HepG2 (cell line): ENCODE measurements around the gene TCF25. TPM values are rescaled to one million over a fixed set of nuclear protein-coding genes. Genes with fewer than 3 reads are reported as not detected.

Experiments used
- HNF1B ChIP-seq: sonication (generic); formaldehyde crosslinking; IDR thresholded peaks from 2 replicates; pipeline ENCODE4 v1.5.1; 2020; ENCODE audit warnings: mild to moderate bottlenecking, moderate library complexity, missing genetic modification reagents
- LBX2 ChIP-seq: sonication (generic); formaldehyde crosslinking; IDR thresholded peaks from 2 replicates; pipeline ENCODE4 v1.5.0; 2020; ENCODE audit warnings: missing genetic modification reagents, mild to moderate bottlenecking, borderline replicate concordance
- PATZ1 ChIP-seq: sonication (generic); formaldehyde crosslinking; IDR thresholded peaks from 2 replicates; pipeline ENCODE4 v1.4.0; 2020; ENCODE audit warnings: missing genetic modification reagents
- RFX1 ChIP-seq: fragments of 450-650 bp; IDR thresholded peaks from 2 replicates; pipeline ENCODE4 v1.6.1; 2017
- SIN3A ChIP-seq: IDR thresholded peaks from 2 replicates; pipeline ENCODE4 v1.6.1; 2011; ENCODE audit warnings: low read depth, mild to moderate bottlenecking, control low read depth, low read length, borderline replicate concordance
- STAT6 ChIP-seq: sonication (generic); formaldehyde crosslinking; IDR thresholded peaks from 2 replicates; pipeline ENCODE4 v1.4.0; 2020; ENCODE audit warnings: missing genetic modification reagents, mild to moderate bottlenecking, borderline replicate concordance
- YEATS2 ChIP-seq: sonication (generic); formaldehyde crosslinking; IDR thresholded peaks from 2 replicates; pipeline ENCODE4 v1.4.0; 2020; ENCODE audit warnings: missing genetic modification reagents, borderline replicate concordance
- ZC3H13 ChIP-seq: sonication (generic); formaldehyde crosslinking; IDR thresholded peaks from 2 replicates; pipeline ENCODE4 v1.8.1; 2023; ENCODE audit warnings: mild to moderate bottlenecking, missing genetic modification reagents, moderate library complexity
- ZMYM2 ChIP-seq: sonication (generic); formaldehyde crosslinking; IDR thresholded peaks from 2 replicates; pipeline ENCODE4 v1.8.0; 2022; ENCODE audit warnings: mild to moderate bottlenecking, missing genetic modification reagents
- ZNF317 ChIP-seq: sonication (generic); formaldehyde crosslinking; IDR thresholded peaks from 2 replicates; pipeline ENCODE4 v1.5.0; 2020; ENCODE audit warnings: mild to moderate bottlenecking, missing genetic modification reagents
- ZNF646 ChIP-seq: sonication (generic); formaldehyde crosslinking; IDR thresholded peaks from 2 replicates; pipeline ENCODE4 v1.9.0; 2021; ENCODE audit warnings: mild to moderate bottlenecking, missing genetic modification reagents
- ZNF800 ChIP-seq: sonication (generic); formaldehyde crosslinking; IDR thresholded peaks from 2 replicates; pipeline ENCODE4 v1.4.0; 2020; ENCODE audit warnings: missing genetic modification reagents
- ZNF841 ChIP-seq: sonication (generic); formaldehyde crosslinking; IDR thresholded peaks from 2 replicates; pipeline ENCODE4 v1.8.1; 2023; ENCODE audit warnings: missing genetic modification reagents, borderline replicate concordance
- polyA plus RNA-seq, 8 experiments: library from polyadenylated mRNA; depleted of rRNA in 3 of 8; stranded (reverse) in 7 of 8; unstranded in 1 of 8; fragments of >200 nt; fragmentation: Illumina TruSeq in 4 of 8; extraction: Trizol in 4 of 8; gene quantifications; 2 replicates each; pipeline versions ENCODE4 v1.2.1 to v1.2.3, GENCODE V29; 2011 to 2016; ENCODE audit warnings: low read depth in 4 of 8, missing spikeins in 1 of 8, mixed read lengths in 1 of 8; ENCODE audit not compliant: insufficient read depth in 1 of 8
- total RNA-seq, 5 experiments: library from RNA; depleted of rRNA; stranded (reverse); fragments of >200 nt; fragmentation: Illumina TruSeq; extraction: Trizol; gene quantifications; 2 replicates each; pipeline ENCODE4 v1.2.3, GENCODE V29; 2016; ENCODE audit warnings: low read depth in 1 of 5

TCF25 gene
- total and polyA plus RNA-seq, 2 of the 13 experiments (the other 11 are each of a cell fraction or from before 2014, with no cell fraction given), result 138 to 206 TPM

- TF ChIP-seq SIN3A, result peak; percentile 89; the same call in 1 of the 2 replicates
- no peak for TF ChIP-seq ZMYM2 (CRISPR knock-in tag)
- no peak for TF ChIP-seq ZNF800 (CRISPR knock-in tag)
- TF ChIP-seq RFX1, result no peak
- no peak for TF ChIP-seq PATZ1 (CRISPR knock-in tag)
- no peak for TF ChIP-seq HNF1B (CRISPR knock-in tag)
- TF ChIP-seq ZNF317 (CRISPR knock-in tag), result no peak
- TF ChIP-seq ZNF841 (CRISPR knock-in tag), result no peak
- no peak for TF ChIP-seq LBX2 (CRISPR knock-in tag)
- TF ChIP-seq ZC3H13 (CRISPR knock-in tag), result peak; percentile 1; the same call in 1 of the 2 replicates
- TF ChIP-seq STAT6 (CRISPR knock-in tag), result no peak
- TF ChIP-seq ZNF646 (CRISPR knock-in tag), result no peak
- no peak for TF ChIP-seq YEATS2 (CRISPR knock-in tag)
These were observed 45.1 kb upstream of the TCF25 start, which contains the start of gene SPIRE2 (continued) for GRCh38 chr16:89828199-89828869.
